ENCODE data around the gene OR4D11. TPM values are rescaled to one million over a fixed set of nuclear protein-coding genes. Genes with fewer than 3 reads are reported as not detected.

The OR4D11 gene
- total and polyA plus RNA-seq, 2 of the 13 experiments (the other 11 are each of a cell fraction or from before 2014, with no cell fraction given), result not detected

GRCh38 chr11:59550842-59551658 is 47.7 kb downstream of the OR4D11 start (continued):
- TF ChIP-seq THAP8 (CRISPR knock-in tag; IDR thresholded peaks at IDR 0.05; ENCODE audit: borderline replicate concordance) (no peak; the same call in 1 of the 2 replicates), MED8 (CRISPR knock-in tag; IDR thresholded peaks at IDR 0.05; ENCODE audit: insufficient replicate concordance) (no peak), EHMT2 (IDR thresholded peaks at IDR 0.05; ENCODE audit: borderline replicate concordance, low read depth, low read length) (peak; percentile 59; the same call in 1 of the 2 replicates), ZSCAN29 (CRISPR knock-in tag; conservative IDR thresholded peaks at IDR 0.05) (peak; percentile 84; the same call in 1 of the 2 replicates), HNF1B (CRISPR knock-in tag; IDR thresholded peaks at IDR 0.05) (peak; percentile 54; the same call in 1 of the 2 replicates), PITX1 (CRISPR knock-in tag; IDR thresholded peaks at IDR 0.05) (peak; percentile 12; the same call in 1 of the 2 replicates), SP5 (CRISPR knock-in tag; IDR thresholded peaks at IDR 0.05; ENCODE audit: borderline replicate concordance, low read depth) (peak; percentile 25; the same call in 1 of the 2 replicates), PAXIP1 (CRISPR knock-in tag; conservative IDR thresholded peaks at IDR 0.05) (0 out of 2 replicates have a peak, but pooled peaks have one; percentile 35), ISL2 (CRISPR knock-in tag; IDR thresholded peaks at IDR 0.05) (no peak), ZNF251 (CRISPR knock-in tag; IDR thresholded peaks at IDR 0.05) (no peak), ARID3A (IDR thresholded peaks at IDR 0.05; ENCODE audit: low read depth, low read length) (peak; percentile 56; the same call in 1 of the 2 replicates), RFXANK (CRISPR knock-in tag; IDR thresholded peaks at IDR 0.05) (no peak), ELF3 (CRISPR knock-in tag; IDR thresholded peaks at IDR 0.05) (0 out of 2 replicates have a peak, but pooled peaks have one; percentile 23), SALL1 (CRISPR knock-in tag; IDR thresholded peaks at IDR 0.05) (peak; percentile 48; the same call in 1 of the 2 replicates), TARDBP (CRISPR knock-in tag; IDR thresholded peaks at IDR 0.05) (peak; percentile 70; the same call in 1 of the 2 replicates)
